Muscle layer of colon (tissue), 2 donors: ENCODE results near the gene EIF1.

Experiments
- H3K27ac ChIP-seq: one replicate; pipeline ENCODE4 v1.7.0; 2013; ENCODE audit warnings: low read depth, mild to moderate bottlenecking, low read length, moderate library complexity
- H3K27me3 ChIP-seq, 2 donors: one replicate each; pipeline ENCODE4 v1.7.0; 2013; ENCODE audit warnings: low read length in 2 of 2, mild to moderate bottlenecking in 2 of 2; ENCODE audit not compliant: insufficient read depth in 2 of 2, control insufficient read depth in 1 of 2
- H3K36me3 ChIP-seq: one replicate; pipeline ENCODE4 v1.7.0; 2013; ENCODE audit warnings: mild to moderate bottlenecking, low read length; ENCODE audit not compliant: insufficient read depth
- H3K4me1 ChIP-seq: one replicate; pipeline ENCODE4 v1.7.0; 2013; ENCODE audit warnings: mild to moderate bottlenecking, low read length; ENCODE audit not compliant: insufficient read depth
- H3K4me3 ChIP-seq, 2 donors: one replicate each; pipeline ENCODE4 v1.7.0; 2013; ENCODE audit warnings: low read length in 2 of 2, low read depth in 1 of 2, mild to moderate bottlenecking in 1 of 2, moderate library complexity in 1 of 2
- H3K9ac ChIP-seq: one replicate; pipeline ENCODE4 v1.7.0; 2013; ENCODE audit warnings: low read length
- H3K9me3 ChIP-seq: one replicate; pipeline ENCODE4 v1.7.0; 2013; ENCODE audit warnings: mild to moderate bottlenecking, low read length
- donor health status: abdominal sarcoma.
- donor health status: Adenocarcinoma of cecum.

Gene EIF1

GRCh38 chr17:41650794-41651624 lies 37.7 kb upstream of the EIF1 start:
- Histone ChIP-seq H3K4me1 (peaks cover 16% of the 10 kb centered on the region), H3K9me3 (no peaks in the 10 kb centered on the region), H3K27ac (no peak overlapping the region), H3K27me3 (no peaks in the 10 kb centered on the region), H3K36me3 (no peaks in the 10 kb centered on the region), H3K4me3 (no peak overlapping the region), H3K9ac (no peak overlapping the region)

GRCh38 chr17:41651625-41652460 lies 36.8 kb upstream of the EIF1 start:
- H3K36me3 ChIP-seq = no peaks in the 10 kb centered on the region
- H3K9ac ChIP-seq = no peak overlapping the region
- H3K27me3 ChIP-seq = no peaks in the 10 kb centered on the region
- H3K4me1 ChIP-seq = peaks cover 16% of the 10 kb centered on the region
- H3K27ac ChIP-seq = no peak overlapping the region
- no peak overlapping the region for H3K4me3 ChIP-seq
- no peaks in the 10 kb centered on the region for H3K9me3 ChIP-seq

- H3K27ac ChIP-seq = no peak overlapping the region
- H3K36me3 ChIP-seq = no peaks in the 10 kb centered on the region
- H3K4me1 ChIP-seq = peaks cover 15% of the 10 kb centered on the region
- H3K27me3 ChIP-seq = no peaks in the 10 kb centered on the region
- H3K4me3 ChIP-seq = no peak overlapping the region
- H3K9ac ChIP-seq = no peak overlapping the region
- no peaks in the 10 kb centered on the region for H3K9me3 ChIP-seq
Measured at GRCh38 chr17:41652461-41652970, 36.2 kb upstream of the EIF1 start.

- no peaks in the 10 kb centered on the region for H3K27me3 ChIP-seq
- peaks cover 6% of the 10 kb centered on the region for H3K4me1 ChIP-seq
- no peak overlapping the region for H3K9ac ChIP-seq
- H3K9me3 ChIP-seq = no peaks in the 10 kb centered on the region
- no peaks in the 10 kb centered on the region for H3K36me3 ChIP-seq
- H3K27ac ChIP-seq = no peak overlapping the region
- no peak overlapping the region for H3K4me3 ChIP-seq
Measured at GRCh38 chr17:41653421-41653820, 35.3 kb upstream of the EIF1 start.

- no peak overlapping the region for H3K9ac ChIP-seq
- no peaks in the 10 kb centered on the region for H3K27me3 ChIP-seq
- no peaks in the 10 kb centered on the region for H3K36me3 ChIP-seq
- H3K27ac ChIP-seq = no peak overlapping the region
- no peak overlapping the region for H3K4me3 ChIP-seq
- no peaks in the 10 kb centered on the region for H3K9me3 ChIP-seq
- H3K4me1 ChIP-seq = peaks cover 3% of the 10 kb centered on the region
Measured at GRCh38 chr17:41653892-41654677, 34.6 kb upstream of the EIF1 start.

GRCh38 chr17:41654678-41655607 lies 33.7 kb upstream of the EIF1 start:
- Histone ChIP-seq H3K4me3 (no peak overlapping the region), H3K9ac (no peak overlapping the region), H3K27ac (no peak overlapping the region), H3K9me3 (no peaks in the 10 kb centered on the region), H3K36me3 (no peaks in the 10 kb centered on the region), H3K4me1 (peaks cover 3% of the 10 kb centered on the region), H3K27me3 (no peaks in the 10 kb centered on the region)

GRCh38 chr17:41655611-41656111 lies 33.0 kb upstream of the EIF1 start:
- Histone ChIP-seq H3K4me3 (no peak overlapping the region), H3K9ac (no peak overlapping the region), H3K4me1 (peaks cover 3% of the 10 kb centered on the region), H3K9me3 (no peaks in the 10 kb centered on the region), H3K27ac (no peak overlapping the region), H3K36me3 (no peaks in the 10 kb centered on the region), H3K27me3 (no peaks in the 10 kb centered on the region)

GRCh38 chr17:41656249-41657023 lies 32.2 kb upstream of the EIF1 start:
- no peaks in the 10 kb centered on the region for H3K27me3 ChIP-seq
- no peak overlapping the region for H3K4me3 ChIP-seq
- no peak overlapping the region for H3K9ac ChIP-seq
- H3K36me3 ChIP-seq = no peaks in the 10 kb centered on the region
- no peaks in the 10 kb centered on the region for H3K9me3 ChIP-seq
- no peak overlapping the region for H3K27ac ChIP-seq
- no peaks in the 10 kb centered on the region for H3K4me1 ChIP-seq

- no peaks in the 10 kb centered on the region for H3K27me3 ChIP-seq
- H3K9ac ChIP-seq = no peak overlapping the region
- no peaks in the 10 kb centered on the region for H3K4me1 ChIP-seq
- H3K9me3 ChIP-seq = no peaks in the 10 kb centered on the region
- H3K4me3 ChIP-seq = no peak overlapping the region
- no peak overlapping the region for H3K27ac ChIP-seq
- H3K36me3 ChIP-seq = no peaks in the 10 kb centered on the region
Measured at GRCh38 chr17:41657176-41657754, 31.4 kb upstream of the EIF1 start.
